ENCODE results near the gene FXYD4.

FXYD4 gene

GRCh38 chr10:43396928-43397624, 25.6 kb downstream of the FXYD4 start:
- DNase-seq = no peak

- no peak for DNase-seq
Measured at GRCh38 chr10:43398939-43399319, 27.5 kb downstream of the FXYD4 start.

- DNase-seq = no peak
Measured at GRCh38 chr10:43399320-43400310, 28.2 kb downstream of the FXYD4 start.

GRCh38 chr10:43401627-43402026, 30.2 kb downstream of the FXYD4 start:
- no peak for DNase-seq

GRCh38 chr10:43402176-43402575, 30.7 kb downstream of the FXYD4 start:
- no peak for DNase-seq

GRCh38 chr10:43402880-43403452, 31.5 kb downstream of the FXYD4 start:
- no peak for DNase-seq

- no peak for DNase-seq
Measured at GRCh38 chr10:43403911-43404703, 32.7 kb downstream of the FXYD4 start.

- DNase-seq = no peak
Measured at GRCh38 chr10:43404704-43405084, 33.3 kb downstream of the FXYD4 start.

- DNase-seq = no peak
Measured at GRCh38 chr10:43407148-43407575, 35.7 kb downstream of the FXYD4 start.

GRCh38 chr10:43407576-43408330, 36.3 kb downstream of the FXYD4 start:
- peak; percentile 43 for DNase-seq

GRCh38 chr10:43408331-43408709, 36.9 kb downstream of the FXYD4 start:
- no peak for DNase-seq

GRCh38 chr10:43408710-43409384, 37.4 kb downstream of the FXYD4 start, which contains the start of gene HNRNPF:
TSS of gene HNRNPF (minus strand) at chr10:43409186. CDS start at chr10:43387884, 21,302 bp downstream.
- peak; percentile 61 for DNase-seq

GRCh38 chr10:43409385-43410109, 38.1 kb downstream of the FXYD4 start:
- DNase-seq = no peak

- no peak for DNase-seq
Measured at GRCh38 chr10:43410345-43410744, 38.9 kb downstream of the FXYD4 start.

GRCh38 chr10:43411536-43411935, 40.1 kb downstream of the FXYD4 start:
- DNase-seq = no peak

GRCh38 chr10:43415544-43415943, 44.1 kb downstream of the FXYD4 start:
- DNase-seq = no peak

GRCh38 chr10:43417950-43418768, 46.7 kb downstream of the FXYD4 start:
- DNase-seq = no peak

GRCh38 chr10:43419997-43420368, 48.5 kb downstream of the FXYD4 start:
- no peak for DNase-seq

GRCh38 chr10:43420369-43421200, 49.1 kb downstream of the FXYD4 start:
- peak; percentile 41 for DNase-seq

Measured in DMS 273 treated with DMSO at 0.1 percent for 48 hours (cell line).